Measurements from ENCODE around the gene GPR158. TPM values are rescaled to one million over a fixed set of nuclear protein-coding genes. Genes with fewer than 3 reads are reported as not detected.

GPR158 gene
- total and polyA plus RNA-seq, 9 of the 15 experiments (the other 6 are each of a cell fraction or from before 2014, with no cell fraction given), result 4.0 to 7.6 (median 5.0) TPM

- no peak for TF ChIP-seq NKRF (IDR thresholded peaks at IDR 0.05; ENCODE audit: borderline replicate concordance)
- no peak for TF ChIP-seq DDX20 (tag; IDR thresholded peaks at IDR 0.05; ENCODE audit: low read depth)
- peak; percentile 90 for TF ChIP-seq JUND (IDR thresholded peaks at IDR 0.05; ENCODE audit: borderline replicate concordance, low read depth, low read length)
- TF ChIP-seq JUND (tag; IDR thresholded peaks at IDR 0.05; ENCODE audit: borderline replicate concordance, low read depth, low read length), result peak; percentile 85; the same call in 2 of the 3 replicates
- TF ChIP-seq NRF1 (conservative IDR thresholded peaks at IDR 0.05 in 1 of 2, IDR thresholded peaks at IDR 0.05 in 1 of 2), result peak in 1 of 2 experiments; percentile 50; a peak in 3 of 4 replicates
- TF ChIP-seq E2F1 (CRISPR knock-in tag; IDR thresholded peaks at IDR 0.05), result no peak
- peak; percentile 82 for TF ChIP-seq HDAC3 (IDR thresholded peaks at IDR 0.05; ENCODE audit: borderline replicate concordance, partially characterized antibody)
- no peak for TF ChIP-seq TAF7 (tag; IDR thresholded peaks at IDR 0.05)
- no peak for TF ChIP-seq XRCC4 (IDR thresholded peaks at IDR 0.05; ENCODE audit: extremely low read depth, insufficient read depth, insufficient read length)
- TF ChIP-seq ZNF280B (CRISPR knock-in tag; IDR thresholded peaks at IDR 0.05), result no peak
- peak; percentile 99 for TF ChIP-seq SMARCA4 (IDR thresholded peaks at IDR 0.05)
- peak; percentile 35; the same call in 1 of the 2 replicates for TF ChIP-seq L3MBTL2 (IDR thresholded peaks at IDR 0.05)
- no peak for TF ChIP-seq ARID2 (IDR thresholded peaks at IDR 0.05)
- peak; percentile 64 for TF ChIP-seq HMGN3 (IDR thresholded peaks at IDR 0.05; ENCODE audit: borderline replicate concordance, extremely low read depth, insufficient read length, low read depth, low read length)
- no peak for TF ChIP-seq SP1 (CRISPR knock-in tag; IDR thresholded peaks at IDR 0.05)
- TF ChIP-seq HDAC8 (tag; IDR thresholded peaks at IDR 0.05), result no peak
- TF ChIP-seq THRAP3 (IDR thresholded peaks at IDR 0.05; ENCODE audit: borderline replicate concordance), result no peak
- TF ChIP-seq ZNF146 (CRISPR knock-in tag; IDR thresholded peaks at IDR 0.05; ENCODE audit: unreplicated experiment), result no peak
- peak; percentile 86 for TF ChIP-seq LEF1 (IDR thresholded peaks at IDR 0.05)
- peak; percentile 80 to 81 for TF ChIP-seq ZMIZ1 (IDR thresholded peaks at IDR 0.05; ENCODE audit: low read depth in 2 of 2, low read length in 2 of 2)
These were observed 318.5 kb downstream of the GPR158 start (continued) for GRCh38 chr10:25493122-25493893.
